Dermis blood vessel endothelial cell (primary cell): ENCODE results near the gene CCDC40. TPM values are rescaled to one million over a fixed set of nuclear protein-coding genes. Genes with fewer than 3 reads are reported as not detected.
"Not testable (repeated sequence)": the region's sequence is repeated elsewhere in the genome, so short reads cannot be mapped to it uniquely, and the experiment has no call there.

Experiments used
- DNase-seq: peaks from one replicate; pipeline ENCODE4 v3.0.0; 2010
- total RNA-seq: library from RNA; depleted of rRNA; stranded (reverse); fragments of >200 nt; gene quantifications from 2 replicates; pipeline ENCODE4 v1.2.3, GENCODE V29; 2014

The CCDC40 gene, protein sequence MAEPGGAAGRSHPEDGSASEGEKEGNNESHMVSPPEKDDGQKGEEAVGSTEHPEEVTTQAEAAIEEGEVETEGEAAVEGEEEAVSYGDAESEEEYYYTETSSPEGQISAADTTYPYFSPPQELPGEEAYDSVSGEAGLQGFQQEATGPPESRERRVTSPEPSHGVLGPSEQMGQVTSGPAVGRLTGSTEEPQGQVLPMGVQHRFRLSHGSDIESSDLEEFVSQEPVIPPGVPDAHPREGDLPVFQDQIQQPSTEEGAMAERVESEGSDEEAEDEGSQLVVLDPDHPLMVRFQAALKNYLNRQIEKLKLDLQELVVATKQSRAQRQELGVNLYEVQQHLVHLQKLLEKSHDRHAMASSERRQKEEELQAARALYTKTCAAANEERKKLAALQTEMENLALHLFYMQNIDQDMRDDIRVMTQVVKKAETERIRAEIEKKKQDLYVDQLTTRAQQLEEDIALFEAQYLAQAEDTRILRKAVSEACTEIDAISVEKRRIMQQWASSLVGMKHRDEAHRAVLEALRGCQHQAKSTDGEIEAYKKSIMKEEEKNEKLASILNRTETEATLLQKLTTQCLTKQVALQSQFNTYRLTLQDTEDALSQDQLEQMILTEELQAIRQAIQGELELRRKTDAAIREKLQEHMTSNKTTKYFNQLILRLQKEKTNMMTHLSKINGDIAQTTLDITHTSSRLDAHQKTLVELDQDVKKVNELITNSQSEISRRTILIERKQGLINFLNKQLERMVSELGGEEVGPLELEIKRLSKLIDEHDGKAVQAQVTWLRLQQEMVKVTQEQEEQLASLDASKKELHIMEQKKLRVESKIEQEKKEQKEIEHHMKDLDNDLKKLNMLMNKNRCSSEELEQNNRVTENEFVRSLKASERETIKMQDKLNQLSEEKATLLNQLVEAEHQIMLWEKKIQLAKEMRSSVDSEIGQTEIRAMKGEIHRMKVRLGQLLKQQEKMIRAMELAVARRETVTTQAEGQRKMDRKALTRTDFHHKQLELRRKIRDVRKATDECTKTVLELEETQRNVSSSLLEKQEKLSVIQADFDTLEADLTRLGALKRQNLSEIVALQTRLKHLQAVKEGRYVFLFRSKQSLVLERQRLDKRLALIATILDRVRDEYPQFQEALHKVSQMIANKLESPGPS
- total RNA-seq: 1.4 and 2.2 TPM in 2 replicates

- DNase-seq: peak; percentile 81
These were observed at the start of gene CCDC40 for GRCh38 chr17:80035937-80036714. Gene CCDC40, plus strand, starts transcription at chr17:80036642. Its CDS starts 21 bp downstream, at chr17:80036663.

- DNase-seq: no peak
These were observed 49.1 kb upstream of the CCDC40 start for GRCh38 chr17:79987187-79987934.

DNA sequence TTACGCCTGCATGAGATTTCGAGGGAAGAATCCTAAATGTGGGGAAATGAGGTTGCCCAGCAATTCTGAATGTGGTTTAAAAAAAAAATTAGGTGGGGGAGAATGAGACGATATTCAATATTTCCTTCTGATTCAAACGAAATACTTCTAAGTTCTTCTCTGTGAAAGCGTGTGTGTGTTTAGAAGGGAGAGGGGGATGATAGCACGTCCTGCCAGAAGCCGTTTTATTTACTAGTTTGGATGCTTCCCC lies 48.6 kb upstream of the CCDC40 start:
- no peak for DNase-seq

GRCh38 chr17:79988185-79988971 lies 48.1 kb upstream of the CCDC40 start:
- peak; percentile 80 for DNase-seq

- DNase-seq: no peak
These were observed 47.2 kb upstream of the CCDC40 start for GRCh38 chr17:79989106-79989835.

DNA sequence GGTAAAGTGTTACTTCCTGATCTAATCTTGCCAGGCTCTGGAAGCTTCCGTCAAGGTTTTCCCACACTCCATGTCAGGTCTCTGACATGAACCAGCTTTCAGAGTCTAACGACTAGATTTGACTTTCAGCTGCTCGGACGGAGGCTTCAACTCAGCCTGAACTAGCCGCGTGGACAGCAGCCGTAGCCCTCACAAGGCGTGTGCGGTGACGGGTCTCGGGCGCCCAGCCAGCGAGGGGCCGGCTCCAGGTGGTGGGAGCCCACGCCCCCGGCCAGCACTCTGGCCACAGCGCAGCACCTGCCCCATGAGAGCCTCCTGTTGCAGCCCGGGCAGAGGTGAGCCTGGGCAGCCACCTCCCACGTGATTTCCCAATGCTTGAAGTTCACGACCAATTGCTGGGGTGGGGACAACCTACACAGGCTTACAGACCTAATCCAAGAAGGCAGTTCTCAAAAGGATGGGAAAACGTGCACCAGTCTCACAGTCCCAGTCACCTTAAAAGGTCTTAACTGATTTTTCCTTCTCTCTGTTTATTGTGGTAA lies 46.3 kb upstream of the CCDC40 start:
- no peak for DNase-seq

- no peak for DNase-seq
These were observed 45.7 kb upstream of the CCDC40 start for GRCh38 chr17:79990704-79991103.

DNA sequence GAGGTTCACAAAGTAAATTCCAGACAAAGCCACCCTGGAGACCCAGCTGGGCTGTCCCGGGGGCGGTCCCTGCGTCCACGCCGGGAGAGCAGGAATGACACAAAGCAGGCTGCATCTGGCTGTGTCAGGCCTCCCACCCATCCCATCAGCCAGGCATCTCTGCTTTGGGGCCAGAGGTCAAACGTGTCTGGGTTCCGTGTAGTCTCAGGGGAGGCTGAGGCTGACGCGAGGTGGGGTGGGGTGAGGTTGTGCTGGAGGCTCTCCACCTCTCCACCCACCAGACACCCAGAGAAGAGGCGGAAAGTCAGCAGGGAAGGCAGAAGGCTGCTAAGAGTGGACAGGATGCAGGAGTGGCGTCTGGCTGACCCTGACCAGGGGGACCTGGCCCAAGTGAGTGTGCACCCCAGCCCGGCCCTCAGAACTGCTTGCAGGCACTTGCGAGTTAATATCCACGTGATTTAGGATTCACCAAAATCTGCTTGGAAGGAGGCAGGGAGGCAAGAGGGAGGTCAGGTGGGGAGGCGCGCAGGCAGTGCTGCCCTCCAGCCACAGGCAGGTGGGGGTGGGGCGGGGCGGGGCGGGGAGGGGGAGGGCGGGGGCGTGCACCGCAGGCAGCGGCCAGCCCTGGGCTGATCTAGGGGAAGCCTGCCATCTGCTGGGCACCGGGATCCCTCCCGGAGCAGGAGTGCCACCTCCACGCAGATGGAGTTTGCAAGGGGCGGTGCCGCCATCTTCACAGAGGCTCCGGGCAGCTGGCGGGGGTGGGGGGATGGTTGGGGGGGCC lies 45.1 kb upstream of the CCDC40 start:
- peak; percentile 86 for DNase-seq

DNA sequence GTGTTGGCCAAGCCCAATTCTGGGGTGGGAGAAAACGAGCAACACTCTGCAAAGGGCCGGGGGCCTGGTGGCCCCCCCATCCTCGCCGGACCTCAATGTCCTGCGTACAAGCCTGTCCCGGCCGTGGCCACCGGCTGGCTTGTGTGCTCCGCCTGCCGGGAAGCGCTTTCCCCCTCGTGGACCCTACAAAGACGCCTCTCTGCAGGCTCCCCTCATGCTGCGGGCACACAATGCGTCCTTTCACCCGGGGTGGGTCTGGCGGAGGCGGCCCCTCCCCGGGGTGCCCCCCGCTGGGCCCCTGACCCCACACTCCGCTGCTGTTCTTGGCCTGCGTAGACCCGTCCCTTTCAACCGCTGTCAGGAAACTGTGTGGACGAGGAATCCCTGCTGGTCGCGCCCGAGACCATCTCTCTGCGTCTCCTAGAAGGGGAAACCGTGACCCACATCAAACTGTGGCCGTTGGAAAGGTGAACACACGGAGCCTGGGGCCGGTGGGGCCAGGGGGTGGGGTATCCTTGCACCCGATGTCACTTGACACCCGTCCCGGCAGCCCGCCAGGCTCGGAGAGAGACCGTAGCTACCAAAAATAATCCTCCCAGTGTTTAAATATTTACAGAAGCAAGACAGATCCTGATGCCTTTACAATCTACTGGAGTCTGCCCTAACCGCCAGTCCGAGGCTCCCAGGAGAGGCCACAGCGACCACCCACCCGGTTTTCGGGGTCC lies 44.4 kb upstream of the CCDC40 start:
- DNase-seq: no peak

- no peak for DNase-seq
These were observed 43.6 kb upstream of the CCDC40 start for GRCh38 chr17:79992649-79993389.

- DNase-seq: no peak
These were observed 42.8 kb upstream of the CCDC40 start for GRCh38 chr17:79993390-79994227.

DNA sequence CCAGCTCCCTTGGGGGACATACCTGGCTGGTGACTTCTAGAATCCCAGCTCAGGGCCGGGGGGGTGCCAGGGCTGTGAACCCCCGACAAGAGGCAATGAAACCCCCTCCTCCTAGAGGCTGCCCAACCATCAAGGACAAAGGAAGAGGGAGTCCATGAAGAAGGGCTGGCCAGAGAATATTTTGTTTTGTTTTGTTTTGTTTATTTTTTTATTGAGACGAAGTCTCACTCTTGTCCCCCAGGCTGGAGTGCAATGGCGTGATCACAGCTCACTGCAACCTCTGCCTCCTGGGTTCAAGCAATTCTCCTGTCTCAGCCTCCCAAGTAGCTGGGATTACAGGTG lies 42.2 kb upstream of the CCDC40 start:
- DNase-seq: not testable (repeated sequence)

DNA sequence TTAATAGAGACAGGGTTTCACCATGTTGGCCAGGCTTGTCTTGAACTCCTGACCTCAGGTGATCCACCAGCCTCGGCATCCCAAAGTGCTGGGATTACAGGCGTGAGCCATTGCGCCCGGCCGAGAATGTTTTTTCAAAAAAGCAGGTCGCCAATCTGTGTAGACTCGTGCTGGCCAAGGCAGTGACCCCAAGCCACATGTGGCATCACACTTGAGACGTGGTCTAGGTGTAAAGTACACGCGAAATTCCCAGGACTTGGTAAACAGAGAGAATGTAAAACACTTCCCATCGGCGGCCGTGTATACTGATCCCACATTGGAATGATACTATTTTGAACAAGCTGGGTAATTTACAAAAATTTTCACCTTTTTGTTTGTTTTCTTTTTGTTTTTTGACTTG lies 41.8 kb upstream of the CCDC40 start:
- DNase-seq: no peak

DNA sequence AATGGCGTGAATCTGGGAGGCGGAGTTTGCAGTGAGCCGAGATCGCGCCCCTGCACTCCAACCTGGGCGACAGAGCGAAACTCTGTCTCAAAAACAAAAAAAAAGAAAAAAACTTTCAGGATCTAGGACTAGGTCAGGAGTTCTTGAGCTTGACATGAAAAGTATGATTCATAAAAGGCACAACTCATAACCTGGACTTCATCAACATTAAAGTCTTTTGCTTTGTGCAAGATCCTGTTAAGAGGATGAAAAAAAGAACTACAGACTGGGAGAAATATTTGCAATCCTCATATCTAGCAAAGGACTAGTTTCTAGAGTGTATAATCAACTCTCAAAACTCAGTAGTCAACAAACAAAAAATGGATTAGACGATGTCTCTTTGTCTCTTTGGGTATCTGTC lies 40.7 kb upstream of the CCDC40 start:
- no peak for DNase-seq

DNA sequence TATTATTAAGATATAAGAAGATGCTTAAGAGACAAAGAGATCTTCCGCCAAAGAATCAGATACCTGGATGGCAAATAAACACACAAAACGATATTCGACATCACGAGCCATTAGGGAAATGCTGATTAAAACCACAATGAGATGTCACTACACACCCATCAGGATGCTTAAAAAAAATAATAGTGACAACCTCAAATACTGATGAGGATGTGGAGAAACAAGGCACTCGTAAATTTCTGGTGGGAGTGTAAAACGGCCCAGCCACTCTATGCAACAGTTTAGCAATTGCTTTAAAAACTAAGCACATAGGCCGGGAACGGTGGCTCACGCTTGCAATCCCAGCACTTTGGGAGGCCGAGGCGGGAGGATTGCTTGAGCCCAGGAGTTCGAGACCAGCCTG lies 40.2 kb upstream of the CCDC40 start:
- DNase-seq: no peak

GRCh38 chr17:79997011-79997660 lies 39.3 kb upstream of the CCDC40 start:
- no peak for DNase-seq
